Stimulated activated CD4-positive, alpha-beta T cell treated with anti-CD3 and anti-CD28 coated beads, Interleukin-1b, Interleukin-23, amount 100 ng/mL, for 48 hours (primary cell): ENCODE data around the gene USP2.

Experiments used
- DNase-seq: peaks from one replicate; pipeline ENCODE4 v3.0.0-alpha.2; 2020

The USP2 gene

DNA sequence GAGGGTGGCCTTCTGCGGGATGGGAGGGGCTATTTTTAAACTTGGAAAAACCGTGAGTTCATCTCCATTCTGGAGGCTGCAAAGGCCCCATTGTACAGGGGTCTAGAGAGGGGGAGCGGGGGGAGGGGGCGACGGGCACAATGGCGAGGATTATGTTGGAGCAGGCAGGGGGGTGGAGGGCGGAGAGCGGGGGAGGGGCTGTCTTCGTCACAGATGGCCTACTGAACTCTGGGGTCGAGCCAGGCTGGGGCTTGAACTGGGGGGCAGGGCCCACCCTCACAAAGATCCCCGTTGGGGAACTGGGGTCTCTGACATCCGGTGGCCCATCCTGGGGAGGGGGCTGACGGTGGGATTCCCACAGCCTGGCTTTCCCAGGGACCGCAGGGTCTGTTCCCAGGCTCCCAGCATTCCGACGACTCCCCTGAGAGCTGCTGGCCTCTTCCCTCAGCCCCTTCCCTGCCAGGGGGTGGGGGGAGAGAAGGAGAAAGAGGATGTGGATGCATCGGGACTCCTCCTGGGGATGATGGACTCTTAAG lies 61.2 kb downstream of the USP2 start:
- DNase-seq, result no peak

- DNase-seq, result no peak
Observed at GRCh38 chr11:119319700-119320239, 61.7 kb downstream of the USP2 start.

DNA sequence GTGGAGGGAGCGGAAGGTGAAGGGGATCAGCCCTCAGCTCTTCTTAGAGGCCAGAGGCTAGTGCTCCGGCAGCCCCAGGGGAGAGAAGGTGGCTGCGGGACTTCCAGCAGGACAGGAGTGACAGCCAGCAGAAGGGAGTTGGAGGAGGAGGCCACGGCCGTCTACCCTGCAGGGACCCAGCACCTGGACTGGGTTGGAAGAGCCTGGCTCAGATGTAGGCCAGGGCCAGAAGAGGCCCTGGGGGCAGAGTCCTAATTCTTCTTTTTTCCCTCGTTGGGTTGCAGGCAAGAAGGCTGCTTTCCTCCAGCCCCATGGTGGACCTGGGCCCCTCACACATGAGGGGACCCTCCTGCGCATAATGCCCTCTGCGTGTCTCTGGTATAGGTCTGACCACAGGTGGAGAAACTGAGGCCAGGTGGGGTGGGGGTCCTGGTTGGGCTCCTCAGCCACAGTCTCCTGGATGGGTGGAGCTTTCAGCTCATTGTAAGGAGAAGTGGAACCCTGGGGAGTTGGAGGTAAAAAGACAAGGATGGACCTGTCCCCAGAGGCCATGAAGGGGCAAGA lies 62.3 kb downstream of the USP2 start:
- DNase-seq, result no peak

DNA sequence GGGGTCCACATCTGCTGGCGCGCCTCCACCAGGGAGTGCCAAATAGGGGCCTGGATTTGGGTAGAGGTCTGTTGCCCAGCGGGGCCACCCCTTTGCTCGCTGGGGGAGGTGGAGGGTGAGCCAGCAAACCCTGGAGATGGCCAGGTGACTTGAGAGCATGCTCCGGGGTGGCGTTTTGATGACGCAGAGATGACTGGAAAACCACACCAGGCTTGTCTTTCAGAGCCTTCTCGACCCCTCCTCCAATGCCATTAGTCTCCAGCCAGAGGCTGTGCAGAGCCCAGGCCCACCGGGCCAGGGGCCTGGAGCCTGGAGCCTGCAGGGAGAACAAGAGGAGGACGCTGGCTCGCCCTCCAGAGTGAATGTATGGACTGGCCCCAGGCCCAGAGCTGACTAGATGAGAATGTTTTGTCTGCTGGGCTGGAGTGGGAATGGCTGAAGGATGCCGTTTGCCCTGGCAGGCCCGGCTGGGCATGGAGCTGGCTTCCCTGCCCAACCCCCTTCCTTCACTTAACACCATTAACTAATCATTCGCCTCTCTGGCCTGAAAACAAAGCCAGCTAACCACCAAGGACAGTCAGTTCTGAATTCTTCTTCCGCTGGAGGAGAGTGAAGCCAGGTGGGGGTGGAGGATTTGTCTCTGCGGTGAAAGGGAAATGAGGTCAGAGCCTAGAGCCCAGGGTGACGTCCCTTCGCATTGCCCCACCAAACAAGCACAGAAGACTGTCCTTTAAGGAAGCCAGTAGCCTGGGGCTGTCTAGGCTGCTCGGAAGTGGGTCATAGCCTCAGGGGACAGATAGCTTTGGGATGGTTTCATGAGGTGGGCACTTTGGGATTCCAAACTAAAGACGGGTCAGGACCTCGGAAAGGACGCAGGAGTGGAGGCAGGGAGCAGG lies 63.0 kb downstream of the USP2 start:
- DNase-seq, result no peak

DNA sequence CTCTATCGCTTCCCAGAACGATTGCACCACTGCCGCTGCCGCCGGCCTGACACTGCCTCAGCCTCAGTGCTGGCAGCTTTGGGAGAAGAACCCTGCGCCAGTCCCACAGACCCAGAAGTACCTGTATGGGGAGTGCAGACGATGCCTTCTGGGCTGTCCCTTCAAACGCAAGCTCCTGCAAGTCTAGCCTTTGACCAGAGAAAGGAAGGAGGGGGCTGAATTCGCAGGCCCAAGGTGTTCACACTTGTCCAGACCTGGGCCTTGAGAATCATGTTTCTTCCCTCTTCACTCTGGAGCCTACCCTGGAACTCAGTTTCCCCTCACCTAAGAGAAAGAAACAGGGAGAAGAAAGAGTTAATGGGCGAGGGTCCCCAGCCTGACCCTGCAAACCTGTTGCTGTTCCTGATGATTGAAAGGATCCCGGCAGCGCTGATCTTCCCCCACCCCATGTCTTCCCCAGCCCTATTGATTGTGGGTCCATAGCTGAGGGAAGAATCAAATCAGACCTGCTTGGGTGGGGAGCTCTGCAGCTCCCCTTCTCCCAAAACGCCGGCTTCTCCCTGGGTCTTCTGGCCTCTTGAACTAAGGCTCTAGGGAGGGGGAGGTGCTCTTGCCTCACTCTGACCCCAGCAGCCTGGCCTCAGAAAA lies 63.8 kb downstream of the USP2 start:
- no peak for DNase-seq

GRCh38 chr11:119316729-119317591 lies 64.5 kb downstream of the USP2 start, which contains the start of gene MCAM:
Gene MCAM (minus strand): TSS chr11:119317130. CDS start chr11:119317101, 29 bp downstream.
- DNase-seq, result no peak

GRCh38 chr11:119316016-119316728 lies 65.3 kb downstream of the USP2 start:
- DNase-seq, result no peak

DNA sequence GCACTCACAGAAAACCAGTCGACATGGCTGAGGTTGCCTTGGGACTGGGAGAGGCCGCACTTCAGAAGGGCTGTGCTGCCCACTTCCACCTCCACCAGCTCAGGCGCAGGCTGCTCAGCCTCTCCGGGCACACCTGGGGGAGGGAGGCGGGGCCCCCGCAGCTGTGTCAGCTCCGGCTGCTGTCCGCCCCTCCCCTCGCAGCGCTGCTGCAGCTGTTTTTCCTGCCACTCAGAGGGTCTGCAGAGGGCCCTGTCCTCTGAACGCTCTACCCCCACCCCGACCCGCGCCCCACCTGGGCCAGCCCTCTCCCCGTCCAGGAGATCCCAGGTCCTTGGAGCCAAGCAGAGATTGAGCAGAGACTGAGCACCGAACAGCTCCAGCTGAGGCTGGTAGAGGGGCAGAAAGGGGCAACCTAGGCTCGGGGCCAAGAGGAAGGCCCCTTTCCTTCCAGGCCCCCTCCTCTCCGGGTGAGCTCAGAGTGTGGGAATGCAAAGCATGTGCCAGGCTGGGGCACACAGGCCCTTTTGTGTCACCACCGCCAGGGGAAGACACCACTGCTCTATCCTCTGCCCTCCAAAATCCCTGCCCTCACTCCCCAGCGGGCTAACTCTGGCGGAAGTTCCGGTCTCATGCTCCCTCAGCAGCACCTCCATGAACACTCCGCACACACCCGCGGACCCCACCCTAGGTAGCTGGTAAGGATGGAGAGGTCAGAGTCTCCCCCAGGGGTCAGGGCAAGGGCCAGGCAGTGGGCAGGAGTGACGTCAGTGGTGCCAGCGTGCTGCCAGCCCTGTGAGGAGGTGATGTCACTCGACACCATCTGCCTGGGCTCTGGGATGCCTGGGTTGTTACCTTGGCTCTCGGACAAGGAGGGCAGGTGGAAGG lies 66.1 kb downstream of the USP2 start:
- no peak for DNase-seq

DNA sequence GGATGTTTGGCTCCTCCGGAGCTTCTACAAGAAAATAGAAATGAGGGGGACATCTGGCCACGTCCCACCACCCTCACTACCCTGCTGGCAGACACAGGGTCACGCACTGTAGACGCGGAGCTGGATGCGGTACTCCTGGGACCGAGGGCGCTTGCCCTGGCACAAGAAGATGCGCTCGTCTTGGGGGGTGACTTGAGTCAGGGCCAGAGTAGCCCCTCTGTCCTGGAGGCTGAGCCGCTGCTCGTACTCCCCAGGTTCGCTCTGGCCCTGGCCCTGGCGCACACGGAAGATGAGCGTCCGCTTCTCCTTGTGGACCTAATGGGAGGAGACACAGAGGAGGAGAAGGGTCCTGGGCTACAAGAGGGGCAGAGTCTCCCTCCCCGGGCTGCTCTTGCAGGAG lies 66.8 kb downstream of the USP2 start:
- DNase-seq, result no peak

GRCh38 chr11:119310682-119311052 lies 70.8 kb downstream of the USP2 start:
- DNase-seq, result no peak

- DNase-seq, result no peak
Observed at GRCh38 chr11:119309953-119310681, 71.4 kb downstream of the USP2 start.

- no peak for DNase-seq
Observed at GRCh38 chr11:119309411-119309810, 72.1 kb downstream of the USP2 start.

DNA sequence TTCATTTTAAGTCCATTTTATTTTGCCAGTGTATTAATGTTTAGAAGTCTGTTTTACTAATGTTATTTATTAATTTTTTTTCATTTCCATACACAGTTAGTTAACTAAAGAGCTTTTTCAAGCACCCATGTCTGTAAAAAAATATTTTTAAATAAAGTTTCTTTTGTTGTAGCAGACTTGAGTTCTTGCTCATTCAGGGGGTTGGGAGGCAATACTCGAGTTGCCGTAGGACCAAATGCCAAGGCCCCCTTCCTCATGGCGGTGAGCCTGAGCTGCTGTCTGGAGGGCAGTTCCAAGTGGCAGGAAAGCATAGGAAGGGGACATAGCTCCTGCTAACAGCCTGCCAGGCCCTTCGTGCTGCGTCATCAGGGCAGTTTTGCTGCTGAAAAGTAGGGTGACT lies 73.5 kb downstream of the USP2 start:
- no peak for DNase-seq

DNA sequence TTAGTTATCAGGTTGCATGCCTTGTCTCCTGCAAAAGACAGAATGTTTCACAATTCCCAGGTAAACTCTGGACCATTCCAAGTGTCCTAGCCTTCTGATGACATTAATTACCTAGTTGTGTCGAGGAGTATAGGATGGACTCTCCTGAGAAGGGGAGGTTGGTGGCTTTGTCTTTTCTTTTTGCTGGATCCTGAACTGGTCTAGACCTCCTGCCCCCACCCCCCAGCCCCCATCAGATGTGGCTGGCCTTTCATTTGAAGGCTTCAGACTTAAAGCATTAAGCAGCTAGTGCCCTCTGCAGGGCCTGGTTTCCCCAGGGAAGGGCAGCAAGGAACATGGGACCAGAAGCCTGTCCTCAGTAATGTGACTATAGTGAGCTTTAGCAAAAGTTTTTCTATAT lies 74.3 kb downstream of the USP2 start:
- no peak for DNase-seq

DNA sequence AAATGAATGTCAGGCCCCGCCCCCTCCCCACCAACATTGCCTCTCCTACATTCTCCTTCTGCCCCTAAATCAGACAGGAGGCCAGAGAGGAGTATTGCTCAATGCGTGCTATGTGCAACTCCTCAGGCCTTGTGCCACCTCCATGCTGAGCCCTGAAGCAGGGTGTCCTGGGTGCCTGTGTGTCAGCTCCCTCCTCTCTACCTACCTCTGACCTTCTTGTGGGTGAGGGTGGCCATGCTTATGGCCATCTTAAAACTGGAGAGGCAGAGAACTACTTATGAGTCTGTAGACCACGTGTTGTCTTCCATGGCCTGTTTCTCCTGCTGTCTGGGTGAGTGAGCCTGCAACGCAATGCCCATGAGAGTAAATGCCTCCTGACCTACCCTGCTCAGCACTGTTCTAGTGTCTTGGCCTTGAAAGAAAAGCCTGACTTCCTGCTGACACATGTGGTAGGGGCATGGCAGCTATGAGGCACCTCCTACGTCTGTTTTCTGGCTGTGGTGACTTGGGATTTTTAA lies 75.1 kb downstream of the USP2 start:
- DNase-seq, result peak; percentile 49

DNA sequence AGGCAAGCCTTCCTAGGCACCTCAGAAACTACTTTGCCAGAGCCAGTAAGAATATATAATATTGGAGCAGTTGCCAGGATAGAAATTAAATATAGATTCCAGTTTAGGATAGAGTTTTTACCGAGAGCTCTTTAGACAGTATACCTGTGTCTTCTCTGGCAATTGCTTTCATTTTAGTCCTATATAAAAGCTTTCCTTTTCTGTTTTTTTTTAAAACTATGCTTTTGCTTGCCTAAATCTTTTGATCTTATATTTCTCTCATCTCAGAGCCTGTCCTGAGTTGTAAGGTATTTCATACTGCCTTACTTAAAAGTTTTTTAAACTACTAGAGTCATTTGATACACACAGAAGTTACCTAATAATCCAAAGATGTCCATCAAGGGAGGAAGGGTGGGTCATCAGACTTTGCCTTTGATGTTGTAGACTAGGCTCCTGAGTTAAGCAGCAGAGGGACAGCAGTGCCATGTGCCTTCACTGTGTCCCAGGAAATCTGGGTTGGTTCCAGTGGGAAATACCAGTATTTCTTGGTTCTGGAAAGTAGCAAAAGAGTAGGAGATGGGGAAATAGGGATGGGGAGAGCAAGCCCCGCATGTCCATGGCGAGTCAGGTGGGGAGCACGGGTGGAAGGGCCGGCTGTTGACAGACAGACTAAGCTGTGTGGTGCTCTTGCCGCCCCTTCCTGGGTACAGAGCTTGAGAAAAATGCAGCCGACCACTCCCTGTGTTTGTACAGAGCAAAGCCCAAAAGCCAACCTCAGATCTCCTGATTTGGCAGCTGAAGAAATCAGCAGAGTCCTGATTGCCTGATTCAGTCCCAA lies 75.7 kb downstream of the USP2 start:
- DNase-seq, result no peak
